ENCODE measurements around the gene HRC. TPM values are rescaled to one million over a fixed set of nuclear protein-coding genes. Genes with fewer than 3 reads are reported as not detected.

The HRC gene, protein sequence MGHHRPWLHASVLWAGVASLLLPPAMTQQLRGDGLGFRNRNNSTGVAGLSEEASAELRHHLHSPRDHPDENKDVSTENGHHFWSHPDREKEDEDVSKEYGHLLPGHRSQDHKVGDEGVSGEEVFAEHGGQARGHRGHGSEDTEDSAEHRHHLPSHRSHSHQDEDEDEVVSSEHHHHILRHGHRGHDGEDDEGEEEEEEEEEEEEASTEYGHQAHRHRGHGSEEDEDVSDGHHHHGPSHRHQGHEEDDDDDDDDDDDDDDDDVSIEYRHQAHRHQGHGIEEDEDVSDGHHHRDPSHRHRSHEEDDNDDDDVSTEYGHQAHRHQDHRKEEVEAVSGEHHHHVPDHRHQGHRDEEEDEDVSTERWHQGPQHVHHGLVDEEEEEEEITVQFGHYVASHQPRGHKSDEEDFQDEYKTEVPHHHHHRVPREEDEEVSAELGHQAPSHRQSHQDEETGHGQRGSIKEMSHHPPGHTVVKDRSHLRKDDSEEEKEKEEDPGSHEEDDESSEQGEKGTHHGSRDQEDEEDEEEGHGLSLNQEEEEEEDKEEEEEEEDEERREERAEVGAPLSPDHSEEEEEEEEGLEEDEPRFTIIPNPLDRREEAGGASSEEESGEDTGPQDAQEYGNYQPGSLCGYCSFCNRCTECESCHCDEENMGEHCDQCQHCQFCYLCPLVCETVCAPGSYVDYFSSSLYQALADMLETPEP
- not detected in 2 replicates for total RNA-seq

DNA sequence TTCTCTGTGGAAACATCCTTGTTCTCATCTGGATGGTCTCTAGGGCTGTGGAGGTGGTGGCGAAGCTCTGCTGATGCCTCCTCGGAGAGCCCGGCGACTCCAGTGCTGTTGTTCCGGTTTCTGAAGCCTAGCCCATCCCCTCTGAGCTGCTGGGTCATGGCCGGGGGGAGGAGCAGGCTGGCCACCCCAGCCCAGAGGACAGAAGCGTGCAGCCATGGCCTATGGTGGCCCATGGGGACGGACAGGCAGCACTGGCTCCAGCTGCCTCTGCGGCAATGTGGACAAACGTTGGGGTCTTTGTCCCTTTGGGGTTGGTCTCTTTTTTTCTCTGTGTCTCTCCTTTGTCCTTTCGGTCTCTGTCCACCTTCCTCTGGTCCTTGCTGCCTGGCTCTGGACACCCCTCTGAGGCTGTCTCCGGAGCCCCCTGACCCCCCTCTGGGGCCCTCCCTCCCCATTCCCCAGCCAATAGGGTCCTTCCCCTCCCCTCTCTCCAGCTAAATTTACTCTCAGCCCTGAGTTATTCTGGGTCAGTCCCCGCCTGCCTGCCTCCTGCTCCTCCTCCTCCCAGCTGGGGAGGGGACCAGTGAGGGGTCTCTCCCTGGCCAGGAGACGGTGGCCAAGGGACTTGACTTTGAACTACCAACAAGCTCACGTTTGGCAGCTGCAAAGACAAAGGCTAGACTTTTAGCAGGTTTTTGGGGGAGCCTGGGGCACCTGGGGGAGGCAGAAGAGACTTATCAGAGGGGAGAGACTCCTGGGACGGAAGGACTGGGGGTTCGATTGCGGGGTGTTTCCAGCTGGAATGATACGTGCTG lies at the start of gene HRC:
HRC (minus strand) TSS at position 392 of the 815 bp plus-strand sequence; CDS start at position 233, 159 bp downstream.

DNA sequence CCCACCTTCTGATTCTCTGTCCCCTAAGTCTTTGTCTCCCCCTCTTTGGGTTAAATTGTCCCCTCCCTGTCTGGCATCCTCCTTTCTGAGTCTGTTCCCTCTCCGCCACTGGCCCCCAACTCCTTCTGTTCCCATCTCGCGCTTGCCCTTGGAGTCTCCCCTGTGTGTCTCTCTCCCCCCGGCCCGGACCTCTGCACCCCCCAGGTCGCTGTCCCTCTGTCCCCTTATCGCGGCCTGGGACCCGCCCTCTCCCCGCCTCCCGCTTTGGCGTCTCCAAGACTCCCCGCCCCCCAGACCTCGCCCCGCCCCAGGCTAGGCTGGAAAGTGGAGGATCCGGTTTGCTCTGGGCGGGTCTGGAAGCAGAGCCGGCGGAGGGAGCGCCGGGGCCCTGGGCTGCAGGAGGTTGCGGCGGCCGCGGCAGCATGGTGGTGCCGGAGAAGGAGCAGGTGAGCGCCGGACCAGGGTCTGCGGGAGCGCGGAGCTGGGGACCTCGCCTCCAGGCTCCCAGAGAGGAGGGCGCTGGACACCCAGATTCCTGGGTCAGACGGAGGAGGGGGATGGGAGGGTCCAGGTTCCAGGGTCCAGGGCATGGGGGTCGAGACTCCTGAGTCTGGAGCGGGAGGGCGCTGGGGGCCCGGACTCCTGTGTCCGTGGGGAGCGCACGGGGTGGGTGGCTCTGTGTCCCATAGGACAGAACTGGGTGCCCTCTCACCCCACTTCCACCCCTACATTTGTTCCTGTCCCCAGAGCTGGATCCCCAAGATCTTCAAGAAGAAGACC lies 2.4 kb upstream of the HRC start, which contains the start of gene TRPM4:
TRPM4 (plus strand) TSS at position 348 of the 780 bp plus-strand sequence; CDS start at position 423, 75 bp downstream.

DNA sequence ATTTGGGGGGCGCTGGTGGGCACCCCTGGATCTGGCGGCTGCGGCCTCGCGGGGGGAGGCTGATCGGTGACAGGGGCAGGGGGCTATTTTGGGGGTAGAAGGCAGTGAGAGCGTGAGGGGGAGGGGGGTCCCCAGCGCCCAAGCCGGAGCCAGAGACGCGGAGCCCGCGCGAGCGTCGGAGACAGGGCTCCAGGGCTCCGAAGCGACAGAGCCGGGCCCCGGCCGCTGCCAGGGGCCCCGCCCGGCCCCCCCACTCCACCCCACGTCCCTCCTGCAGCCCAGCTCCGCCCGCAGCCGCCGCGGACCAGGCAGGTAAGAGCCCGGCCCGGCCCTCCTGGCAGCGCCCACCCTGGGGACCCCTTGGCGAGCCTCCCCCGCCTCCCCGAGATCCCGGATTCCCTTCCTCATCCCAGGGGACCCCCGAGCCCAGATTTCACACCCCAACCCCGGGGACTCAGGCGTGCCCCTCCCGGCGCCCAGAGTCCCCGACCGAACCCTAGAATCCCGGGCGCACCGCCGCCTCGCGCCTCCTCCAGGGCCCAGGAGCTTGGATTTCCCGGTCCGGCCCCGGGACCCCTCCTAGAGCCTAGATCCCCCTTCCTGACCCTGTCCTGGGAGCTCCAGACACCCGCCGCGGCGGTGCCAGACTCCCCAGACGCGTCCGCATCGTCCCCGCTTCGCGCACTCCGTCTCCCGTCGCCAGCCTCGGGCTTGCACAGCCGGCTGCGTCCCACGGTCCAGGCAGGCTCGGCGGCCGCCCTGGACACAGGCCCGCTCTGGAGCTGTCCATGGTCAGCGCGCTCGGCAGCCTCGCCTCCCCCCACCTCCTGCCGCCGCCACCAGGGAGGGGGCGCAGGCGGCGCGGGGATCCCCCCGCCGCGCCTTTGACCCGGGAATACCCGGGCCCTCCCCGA lies 35.5 kb downstream of the HRC start, which contains the start of gene PPFIA3:
PPFIA3 (plus strand) TSS at position 134 of the 914 bp plus-strand sequence. CDS start 8,330 bp downstream, outside the sequence.

DNA sequence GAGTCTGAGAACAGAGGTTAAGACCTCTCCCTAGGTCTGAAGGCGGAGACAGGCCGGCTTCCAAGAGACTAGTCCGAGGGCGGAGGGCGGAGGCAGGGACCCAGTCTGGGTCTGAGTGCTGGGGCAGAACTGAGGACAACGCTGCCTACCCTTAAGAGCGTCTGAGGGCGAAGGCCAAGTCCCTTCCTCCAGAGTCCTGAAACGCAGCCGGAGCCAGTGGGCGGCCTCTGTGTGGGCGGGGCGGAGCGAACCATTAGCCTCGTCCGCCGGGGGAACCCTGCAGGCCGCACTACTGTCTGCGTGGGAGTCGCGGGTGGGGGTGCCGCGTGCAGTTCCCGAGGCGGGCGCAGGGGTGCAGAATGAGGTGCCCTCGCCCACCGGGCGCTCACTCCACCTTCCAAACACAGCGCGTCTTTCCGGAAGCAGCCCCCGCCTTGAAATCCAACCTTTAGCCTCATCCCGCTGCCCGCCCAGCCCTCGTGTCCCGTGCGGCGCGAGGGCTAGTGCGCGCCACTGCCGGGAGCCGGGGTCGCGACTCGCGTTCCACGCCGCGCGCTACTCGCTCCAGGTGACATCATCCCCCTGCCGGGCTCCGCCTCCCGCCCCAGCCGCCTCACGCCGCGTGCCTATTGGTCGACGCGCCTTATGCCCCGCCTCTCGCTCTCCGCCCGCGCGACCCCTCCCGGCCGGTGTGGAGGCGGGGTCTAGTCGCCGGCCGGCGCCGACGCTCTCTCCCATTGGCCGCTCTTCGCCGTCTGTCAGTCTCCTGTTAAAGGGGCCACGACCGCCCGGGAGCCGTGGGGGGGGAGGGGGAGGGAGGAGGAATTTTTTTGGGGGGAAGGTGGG lies 36.4 kb downstream of the HRC start, which contains the start of gene C19orf73:
C19orf73 (minus strand) TSS at position 579 of the 846 bp plus-strand sequence; CDS start at position 458, 121 bp downstream.

DNA sequence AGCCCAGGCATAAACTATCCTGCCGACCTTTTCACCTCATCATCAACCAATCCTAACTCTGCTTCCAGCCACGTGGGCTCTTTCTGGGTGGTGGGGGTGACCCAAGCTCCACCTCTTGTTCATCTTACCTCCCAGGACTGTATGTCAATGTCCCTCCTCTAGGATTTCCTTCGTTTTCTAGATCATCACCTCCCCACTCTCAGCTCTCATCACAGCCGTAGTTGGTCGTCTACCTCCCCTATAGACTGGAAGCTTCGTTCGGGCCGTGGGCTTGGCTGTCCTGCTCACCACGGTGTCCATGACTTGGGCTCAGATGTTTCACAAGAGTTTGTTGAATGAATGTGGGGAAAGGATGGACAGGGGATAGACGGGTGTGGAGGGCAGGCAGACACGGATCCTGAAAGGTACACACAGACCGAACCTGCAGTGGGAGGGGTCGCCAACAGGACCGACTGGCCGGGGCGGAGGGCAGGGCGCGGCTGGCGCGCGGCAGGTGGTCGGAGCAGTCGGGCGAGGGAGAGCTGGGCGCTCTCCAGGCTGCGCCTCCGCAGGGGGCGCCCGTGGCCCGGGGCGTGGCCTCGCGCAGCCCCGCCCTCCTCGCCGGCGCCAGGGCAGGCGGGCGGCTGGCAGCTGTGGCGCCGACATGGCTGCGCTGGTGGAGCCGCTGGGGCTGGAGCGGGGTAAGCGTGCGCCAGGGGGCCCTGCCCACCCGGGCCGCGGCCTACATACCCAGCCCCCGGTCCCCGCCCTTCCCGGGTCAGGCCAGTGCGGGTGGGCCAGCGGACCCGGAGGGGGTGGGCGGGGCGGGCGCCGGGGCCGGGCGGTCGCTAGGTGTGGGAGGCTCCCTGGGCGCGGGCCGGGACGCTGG lies 41.2 kb downstream of the HRC start, which contains the start of gene LIN7B:
LIN7B (plus strand) TSS at position 609 of the 868 bp plus-strand sequence; CDS start at position 644, 35 bp downstream.

Other genes starting within 250 kb of the HRC start
- not detected in 2 replicates for gene DHDH, start 221.7 kb downstream of the HRC start, total RNA-seq
- gene BAX, start 200.5 kb downstream of the HRC start, total RNA-seq, result 84.1 and 144 TPM in 2 replicates
- 3,972 and 15,717 TPM in 2 replicates for gene FTL, start 190.1 kb downstream of the HRC start, total RNA-seq
- 41.5 and 53.4 TPM in 2 replicates for gene GYS1, start 162.1 kb downstream of the HRC start, total RNA-seq
- 175 and 353 TPM in 2 replicates for gene RUVBL2, start 161.5 kb downstream of the HRC start, total RNA-seq
- gene LHB, start 138.3 kb downstream of the HRC start, total RNA-seq, result not detected in 2 replicates
- gene CGB3, start 131.1 kb downstream of the HRC start, total RNA-seq, result not detected in 2 replicates
- gene CGB2, start 123.5 kb downstream of the HRC start, total RNA-seq, result not detected in 2 replicates
- gene CGB1, start 118.5 kb downstream of the HRC start, total RNA-seq, result not detected in 2 replicates
- not detected in 2 replicates for gene CGB5, start 111.5 kb downstream of the HRC start, total RNA-seq
- gene CGB8, start 106.3 kb downstream of the HRC start, total RNA-seq, result not detected in 2 replicates
- gene CGB7, start 97.6 kb downstream of the HRC start, total RNA-seq, result not detected in 2 replicates
- gene NTF4, start 90.6 kb downstream of the HRC start, total RNA-seq, result not detected in 2 replicates
- gene KCNA7, start 82.7 kb downstream of the HRC start, total RNA-seq, result not detected in 2 replicates
- gene SNRNP70, start 69.9 kb downstream of the HRC start, total RNA-seq, result 116 and 242 TPM in 2 replicates
- gene LIN7B, start 41.0 kb downstream of the HRC start, total RNA-seq, result 6.3 and 7.4 TPM in 2 replicates
- 0.99 TPM in 1 of 2 replicates, not detected in the other for gene C19orf73, start 36.3 kb downstream of the HRC start, total RNA-seq
- gene PPFIA3, start 35.9 kb downstream of the HRC start, total RNA-seq, result 1.0 and 1.5 TPM in 2 replicates
- gene TRPM4, start 2.4 kb upstream of the HRC start, total RNA-seq, result 23.0 and 27.0 TPM in 2 replicates
- gene SLC6A16, start 169.8 kb upstream of the HRC start, total RNA-seq, result 0.66 TPM in 1 of 2 replicates, not detected in the other
- not detected in 2 replicates for gene CD37, start 180.0 kb upstream of the HRC start, total RNA-seq
- gene TEAD2, start 207.0 kb upstream of the HRC start, total RNA-seq, result 18.8 and 24.3 TPM in 2 replicates
- gene DKKL1, start 208.5 kb upstream of the HRC start, total RNA-seq, result 0.44 TPM in 1 of 2 replicates, not detected in the other
- 0.17 TPM in 1 of 2 replicates, not detected in the other for gene KASH5, start 232.9 kb upstream of the HRC start, total RNA-seq